Liver (tissue), 9 donors: Measurements from ENCODE around the gene HUS1B. TPM values are rescaled to one million over a fixed set of nuclear protein-coding genes. Genes with fewer than 3 reads are reported as not detected.

Source experiments
- DNase-seq: peaks from one replicate; pipeline ENCODE4 v3.0.0-alpha.2; 2017; ENCODE audit warnings: low spot score
- H3K27ac ChIP-seq, 2 donors: one replicate each; pipeline ENCODE4 v1.7.0; 2013; ENCODE audit warnings: inconsistent platforms in 2 of 2, low read length in 2 of 2, control low read depth in 1 of 2, low read depth in 1 of 2, mild to moderate bottlenecking in 1 of 2
- H3K27me3 ChIP-seq, 4 donors: one replicate each; pipeline versions ENCODE4 v1.6.1 to v1.7.0; 2013; ENCODE audit warnings: low read length in 3 of 4, inconsistent platforms in 1 of 4, mild to moderate bottlenecking in 1 of 4, moderate library complexity in 1 of 4; ENCODE audit not compliant: control insufficient read depth in 4 of 4, insufficient read depth in 4 of 4
- H3K36me3 ChIP-seq, 4 donors: one replicate each; pipeline versions ENCODE4 v1.6.1 to v1.7.0; 2013; ENCODE audit warnings: low read length in 3 of 4, mild to moderate bottlenecking in 3 of 4, low read depth in 1 of 4, moderate library complexity in 1 of 4; ENCODE audit not compliant: control insufficient read depth in 4 of 4, insufficient read depth in 3 of 4
- H3K4me1 ChIP-seq, 4 donors: one replicate each; pipeline versions ENCODE4 v1.6.1 to v1.7.0; 2013; ENCODE audit warnings: low read length in 3 of 4, mild to moderate bottlenecking in 3 of 4, moderate library complexity in 1 of 4; ENCODE audit not compliant: control insufficient read depth in 4 of 4, insufficient read depth in 4 of 4
- H3K4me3 ChIP-seq, 3 donors: one replicate each; pipeline versions ENCODE4 v1.6.1 to v1.7.0; 2013; ENCODE audit warnings: low read length in 3 of 3, control low read depth in 1 of 3, low read depth in 1 of 3, mild to moderate bottlenecking in 1 of 3
- H3K9ac ChIP-seq, 2 donors: one replicate each; pipeline ENCODE4 v1.7.0; 2013; ENCODE audit warnings: low read length in 2 of 2, mild to moderate bottlenecking in 2 of 2, moderate library complexity in 2 of 2, control low read depth in 1 of 2, low read depth in 1 of 2
- H3K9me3 ChIP-seq, 4 donors: one replicate each; pipeline versions ENCODE4 v1.6.1 to v1.7.0; 2013; ENCODE audit warnings: low read length in 3 of 4; ENCODE audit not compliant: control insufficient read depth in 4 of 4
- ATF3 ChIP-seq: IDR thresholded peaks from 2 replicates; pipeline ENCODE4 v1.6.1; 2016; ENCODE audit warnings: antibody characterized with exemption
- EGR1 ChIP-seq, 2 donors: IDR thresholded peaks; 2 replicates each; pipeline ENCODE4 v1.6.1; 2016 to 2018; ENCODE audit warnings: antibody characterized with exemption in 2 of 2, low read depth in 2 of 2
- FOXA1 ChIP-seq: IDR thresholded peaks from 2 replicates; pipeline ENCODE4 v1.6.1; 2016; ENCODE audit warnings: antibody characterized with exemption
- FOXA2 ChIP-seq: IDR thresholded peaks from 2 replicates; pipeline ENCODE4 v1.6.1; 2016; ENCODE audit warnings: antibody characterized with exemption
- GABPA ChIP-seq, 2 donors: IDR thresholded peaks in 1 of 2; conservative IDR thresholded peaks in 1 of 2; 2 replicates each; pipeline ENCODE4 v1.6.1; 2016; ENCODE audit warnings: antibody characterized with exemption in 2 of 2, mild to moderate bottlenecking in 1 of 2, moderate library complexity in 1 of 2
- HNF4A ChIP-seq, 2 donors: conservative IDR thresholded peaks; 2 replicates each; pipeline ENCODE4 v1.6.1; 2016; ENCODE audit warnings: antibody characterized with exemption in 2 of 2, mild to moderate bottlenecking in 2 of 2
- HNF4G ChIP-seq: IDR thresholded peaks from 2 replicates; pipeline ENCODE4 v1.6.1; 2016; ENCODE audit warnings: antibody characterized with exemption
- JUND ChIP-seq, 2 donors: IDR thresholded peaks; 2 replicates each; pipeline ENCODE4 v1.6.1; 2016; ENCODE audit warnings: antibody characterized with exemption in 2 of 2
- NR2F2 ChIP-seq: IDR thresholded peaks from 2 replicates; pipeline ENCODE4 v1.6.1; 2016; ENCODE audit warnings: antibody characterized with exemption
- REST ChIP-seq: IDR thresholded peaks from 2 replicates; pipeline ENCODE4 v1.6.1; 2016; ENCODE audit warnings: antibody characterized with exemption, mild to moderate bottlenecking
- RXRA ChIP-seq, 2 donors: IDR thresholded peaks; 2 replicates each; pipeline ENCODE4 v1.6.1; 2017 to 2018; ENCODE audit warnings: antibody characterized with exemption in 2 of 2, mild to moderate bottlenecking in 1 of 2
- SP1 ChIP-seq: IDR thresholded peaks from 2 replicates; pipeline ENCODE4 v1.6.1; 2018; ENCODE audit warnings: antibody characterized with exemption, mild to moderate bottlenecking
- TAF1 ChIP-seq: conservative IDR thresholded peaks from 2 replicates; pipeline ENCODE4 v1.6.1; 2016; ENCODE audit warnings: antibody characterized with exemption, mild to moderate bottlenecking
- YY1 ChIP-seq: IDR thresholded peaks from 2 replicates; pipeline ENCODE4 v1.6.1; 2016; ENCODE audit warnings: antibody characterized with exemption, mild to moderate bottlenecking
- WGBS: extraction: QIAGEN DNeasy Blood & Tissue Kit; methylation state at CpG from one replicate; pipeline ENCODE4 v1.1.7; 2013; 5-methylcytosine and 5-hydroxymethylcytosine counted together
- polyA plus RNA-seq, 2 donors: library from polyadenylated mRNA; stranded (reverse) in 1 of 2; unstranded in 1 of 2; fragments of 200-250 nt in 1 of 2; fragments of >200 nt in 1 of 2; fragmentation: Nextera tagmentation in 1 of 2; extraction: Ambion mirVana in 1 of 2; gene quantifications; one replicate each; pipeline versions ENCODE4 v1.2.1 to v1.2.3, GENCODE V29; 2013 to 2015
- total RNA-seq, 2 donors: library from RNA; depleted of rRNA; stranded (reverse); fragments of >200 nt; gene quantifications; one replicate each; pipeline ENCODE4 v1.2.3, GENCODE V29; 2014
- TF ChIP-seq, protein P1 (sequence below): IDR thresholded peaks from 2 replicates; pipeline ENCODE4 v1.6.1; 2016; ENCODE audit warnings: antibody characterized with exemption
- TF ChIP-seq, protein P2 (sequence below): IDR thresholded peaks from 2 replicates; pipeline ENCODE4 v1.6.1; 2016; ENCODE audit warnings: antibody characterized with exemption
- TF ChIP-seq, protein P3 (sequence below): fragments of 150-350 bp; IDR thresholded peaks from 2 replicates; pipeline ENCODE4 v1.5.1; 2017; ENCODE audit warnings: improper control_type of control experiment, low read depth, low read length; ENCODE audit not compliant: missing input control
- donor health status: healthy.
- donor health status: healthy.
- donor health status: healthy.
- donor health status: healthy.
- donor health status: healthy.

Gene HUS1B
- total and polyA plus RNA-seq, 4 donors: 0.07 to 1.3 (median 0.51) TPM; not detected in 1

GRCh38 chr6:689223-689622, 32.3 kb upstream of the HUS1B start:
- H3K4me1 ChIP-seq: peaks cover 2 to 14% (median 7%) of the 10 kb centered on the region in 4 donors
- WGBS: 45% methylated on average over 2 of the region's 2 CpGs

More at GRCh38 chr6:689223-689622, 32.3 kb upstream of the HUS1B start:
- Histone ChIP-seq H3K27me3 (no peaks in the 10 kb centered on the region), H3K4me3 (no peak overlapping the region), H3K27ac (no peak overlapping the region), H3K9ac (no peak overlapping the region), H3K9me3 (no peaks in the 10 kb centered on the region), H3K36me3 (no peaks in the 10 kb centered on the region)
- no peak for DNase-seq
- TF ChIP-seq GABPA (IDR thresholded peaks at IDR 0.05 in 1 of 2, conservative IDR thresholded peaks at IDR 0.05 in 1 of 2): no peak
- no peak for TF ChIP-seq NR2F2
- TF ChIP-seq RXRA (IDR thresholded peaks at IDR 0.05): no peak
- TF ChIP-seq, protein P1, sequence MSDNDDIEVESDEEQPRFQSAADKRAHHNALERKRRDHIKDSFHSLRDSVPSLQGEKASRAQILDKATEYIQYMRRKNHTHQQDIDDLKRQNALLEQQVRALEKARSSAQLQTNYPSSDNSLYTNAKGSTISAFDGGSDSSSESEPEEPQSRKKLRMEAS: no peak
- no peak for TF ChIP-seq FOXA2
- no peak for TF ChIP-seq JUND (IDR thresholded peaks at IDR 0.05)
- TF ChIP-seq, protein P2, sequence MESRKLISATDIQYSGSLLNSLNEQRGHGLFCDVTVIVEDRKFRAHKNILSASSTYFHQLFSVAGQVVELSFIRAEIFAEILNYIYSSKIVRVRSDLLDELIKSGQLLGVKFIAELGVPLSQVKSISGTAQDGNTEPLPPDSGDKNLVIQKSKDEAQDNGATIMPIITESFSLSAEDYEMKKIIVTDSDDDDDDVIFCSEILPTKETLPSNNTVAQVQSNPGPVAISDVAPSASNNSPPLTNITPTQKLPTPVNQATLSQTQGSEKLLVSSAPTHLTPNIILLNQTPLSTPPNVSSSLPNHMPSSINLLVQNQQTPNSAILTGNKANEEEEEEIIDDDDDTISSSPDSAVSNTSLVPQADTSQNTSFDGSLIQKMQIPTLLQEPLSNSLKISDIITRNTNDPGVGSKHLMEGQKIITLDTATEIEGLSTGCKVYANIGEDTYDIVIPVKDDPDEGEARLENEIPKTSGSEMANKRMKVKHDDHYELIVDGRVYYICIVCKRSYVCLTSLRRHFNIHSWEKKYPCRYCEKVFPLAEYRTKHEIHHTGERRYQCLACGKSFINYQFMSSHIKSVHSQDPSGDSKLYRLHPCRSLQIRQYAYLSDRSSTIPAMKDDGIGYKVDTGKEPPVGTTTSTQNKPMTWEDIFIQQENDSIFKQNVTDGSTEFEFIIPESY: no peak
- TF ChIP-seq ATF3: no peak
- no peak for TF ChIP-seq HNF4G
- no peak for TF ChIP-seq YY1
- TF ChIP-seq, protein P3, sequence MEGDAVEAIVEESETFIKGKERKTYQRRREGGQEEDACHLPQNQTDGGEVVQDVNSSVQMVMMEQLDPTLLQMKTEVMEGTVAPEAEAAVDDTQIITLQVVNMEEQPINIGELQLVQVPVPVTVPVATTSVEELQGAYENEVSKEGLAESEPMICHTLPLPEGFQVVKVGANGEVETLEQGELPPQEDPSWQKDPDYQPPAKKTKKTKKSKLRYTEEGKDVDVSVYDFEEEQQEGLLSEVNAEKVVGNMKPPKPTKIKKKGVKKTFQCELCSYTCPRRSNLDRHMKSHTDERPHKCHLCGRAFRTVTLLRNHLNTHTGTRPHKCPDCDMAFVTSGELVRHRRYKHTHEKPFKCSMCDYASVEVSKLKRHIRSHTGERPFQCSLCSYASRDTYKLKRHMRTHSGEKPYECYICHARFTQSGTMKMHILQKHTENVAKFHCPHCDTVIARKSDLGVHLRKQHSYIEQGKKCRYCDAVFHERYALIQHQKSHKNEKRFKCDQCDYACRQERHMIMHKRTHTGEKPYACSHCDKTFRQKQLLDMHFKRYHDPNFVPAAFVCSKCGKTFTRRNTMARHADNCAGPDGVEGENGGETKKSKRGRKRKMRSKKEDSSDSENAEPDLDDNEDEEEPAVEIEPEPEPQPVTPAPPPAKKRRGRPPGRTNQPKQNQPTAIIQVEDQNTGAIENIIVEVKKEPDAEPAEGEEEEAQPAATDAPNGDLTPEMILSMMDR: no peak
- no peak for TF ChIP-seq EGR1 (IDR thresholded peaks at IDR 0.05; ENCODE audit: low read depth in 2 of 2)
- no peak for TF ChIP-seq SP1
- TF ChIP-seq HNF4A (conservative IDR thresholded peaks at IDR 0.05): no peak
- no peak for TF ChIP-seq FOXA1
- TF ChIP-seq REST: no peak
- TF ChIP-seq TAF1: no peak
